C4-2B (cell line): ENCODE data around the gene TTLL6.

Experiments used
- H3K27ac ChIP-seq: fragments of 450-650 bp; 2 replicates; pipeline ENCODE4 v1.5.1; 2017
- ZFX ChIP-seq: fragments of 450-650 bp; IDR thresholded peaks from 2 replicates; pipeline ENCODE4 v1.6.1; 2017
- TF ChIP-seq, protein P1 (sequence below): fragments of 450-650 bp; conservative IDR thresholded peaks from 2 replicates; pipeline ENCODE4 v1.5.1; 2017; ENCODE audit warnings: mild to moderate bottlenecking

The TTLL6 gene

DNA sequence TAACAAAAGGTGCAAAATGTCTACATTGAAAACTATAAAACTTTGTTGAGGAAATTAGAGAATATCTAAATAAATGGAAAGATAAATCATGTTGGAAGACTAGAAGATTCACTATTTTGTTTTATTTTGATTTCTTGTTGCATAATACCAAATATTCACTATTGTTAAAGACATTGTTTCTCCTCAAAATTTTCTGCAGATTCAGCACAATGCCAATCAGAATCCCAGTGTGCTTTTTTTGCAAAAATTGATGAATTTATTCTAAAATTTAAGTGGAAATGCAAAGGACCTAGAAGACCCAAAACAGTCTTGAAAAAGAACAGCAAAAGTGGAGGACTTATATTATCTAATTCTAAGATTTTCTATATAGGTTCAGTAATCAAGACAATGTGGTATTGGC, 40.4 kb downstream of the TTLL6 start:
- TF ChIP-seq ZFX, result no peak
- TF ChIP-seq, protein P1, sequence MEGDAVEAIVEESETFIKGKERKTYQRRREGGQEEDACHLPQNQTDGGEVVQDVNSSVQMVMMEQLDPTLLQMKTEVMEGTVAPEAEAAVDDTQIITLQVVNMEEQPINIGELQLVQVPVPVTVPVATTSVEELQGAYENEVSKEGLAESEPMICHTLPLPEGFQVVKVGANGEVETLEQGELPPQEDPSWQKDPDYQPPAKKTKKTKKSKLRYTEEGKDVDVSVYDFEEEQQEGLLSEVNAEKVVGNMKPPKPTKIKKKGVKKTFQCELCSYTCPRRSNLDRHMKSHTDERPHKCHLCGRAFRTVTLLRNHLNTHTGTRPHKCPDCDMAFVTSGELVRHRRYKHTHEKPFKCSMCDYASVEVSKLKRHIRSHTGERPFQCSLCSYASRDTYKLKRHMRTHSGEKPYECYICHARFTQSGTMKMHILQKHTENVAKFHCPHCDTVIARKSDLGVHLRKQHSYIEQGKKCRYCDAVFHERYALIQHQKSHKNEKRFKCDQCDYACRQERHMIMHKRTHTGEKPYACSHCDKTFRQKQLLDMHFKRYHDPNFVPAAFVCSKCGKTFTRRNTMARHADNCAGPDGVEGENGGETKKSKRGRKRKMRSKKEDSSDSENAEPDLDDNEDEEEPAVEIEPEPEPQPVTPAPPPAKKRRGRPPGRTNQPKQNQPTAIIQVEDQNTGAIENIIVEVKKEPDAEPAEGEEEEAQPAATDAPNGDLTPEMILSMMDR, result no peak
- H3K27ac ChIP-seq, result no peak overlapping the region

DNA sequence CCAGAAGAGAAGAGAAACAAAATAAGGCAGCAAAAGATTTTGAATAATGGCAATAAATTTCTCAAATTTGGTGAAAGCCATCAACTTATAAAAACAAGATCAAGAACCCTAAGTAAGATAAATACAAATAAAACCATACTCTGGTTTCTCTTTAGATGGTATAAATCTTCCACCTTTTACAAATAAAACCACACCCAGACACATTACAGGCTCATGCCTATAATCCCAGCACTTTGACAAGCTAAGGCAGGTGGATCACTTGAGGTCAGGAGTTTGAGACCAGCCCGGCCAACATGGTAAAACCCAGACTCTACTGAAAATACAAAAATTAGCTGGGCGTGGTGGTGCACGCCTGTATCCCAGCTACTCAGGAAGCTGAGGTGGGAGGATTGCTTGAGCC, 43.8 kb downstream of the TTLL6 start:
- H3K27ac ChIP-seq, result no peak overlapping the region
- TF ChIP-seq, protein P1, result no peak
- no peak for TF ChIP-seq ZFX

DNA sequence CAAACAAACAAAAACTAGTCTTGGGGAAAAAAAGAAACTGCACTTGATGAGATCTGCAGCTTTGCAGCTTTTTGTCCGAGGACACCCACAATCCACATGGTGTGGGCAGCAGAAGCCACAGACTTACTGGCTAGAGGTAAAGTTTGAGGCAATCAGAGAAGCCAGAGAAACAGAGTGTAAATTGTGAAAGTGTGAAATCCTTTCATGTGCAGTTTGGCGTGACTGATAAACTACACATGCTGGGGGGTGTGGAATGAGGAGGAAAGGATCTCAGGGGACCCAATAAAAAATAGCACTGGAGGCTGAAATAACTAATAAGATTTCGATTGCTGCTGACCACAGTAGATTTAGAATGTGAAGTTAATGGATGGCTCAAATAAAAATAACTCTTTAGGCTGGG, 46.1 kb downstream of the TTLL6 start:
- TF ChIP-seq ZFX, result no peak
- TF ChIP-seq, protein P1, result no peak
- H3K27ac ChIP-seq, result no peak overlapping the region

DNA sequence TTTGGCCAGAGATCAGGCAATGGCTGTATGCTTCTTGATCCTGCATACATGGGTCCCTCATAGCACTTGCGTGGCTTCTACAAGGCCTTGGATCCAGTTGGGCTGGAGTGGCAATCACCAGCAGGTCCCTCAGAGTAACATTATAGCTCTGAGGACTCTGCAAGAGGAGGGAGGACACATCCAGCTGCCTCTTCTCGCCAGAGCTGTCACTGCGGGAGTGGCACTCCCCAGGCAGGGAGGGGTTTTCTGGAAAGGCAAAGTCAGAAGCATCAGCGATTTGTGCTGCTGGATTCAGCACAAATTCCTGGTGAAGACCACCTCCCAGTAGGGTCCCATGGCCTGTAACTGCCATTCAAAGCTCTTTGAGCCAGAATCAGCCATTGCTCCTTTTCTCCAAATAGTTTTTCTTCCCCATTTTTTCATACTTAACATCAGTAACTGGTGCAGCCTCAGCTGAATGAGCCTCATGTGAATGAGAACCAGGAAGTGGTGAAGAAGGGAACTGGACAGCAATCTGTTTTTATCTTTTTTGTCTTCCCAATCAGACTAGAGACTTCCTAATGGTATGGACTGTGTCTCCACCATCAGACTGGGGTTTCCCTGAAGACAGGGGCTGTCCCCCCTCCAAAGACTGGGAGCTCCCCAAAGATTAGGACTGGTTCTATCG, 47.9 kb downstream of the TTLL6 start:
- no peak overlapping the region for H3K27ac ChIP-seq
- no peak for TF ChIP-seq ZFX
- TF ChIP-seq, protein P1, result no peak

DNA sequence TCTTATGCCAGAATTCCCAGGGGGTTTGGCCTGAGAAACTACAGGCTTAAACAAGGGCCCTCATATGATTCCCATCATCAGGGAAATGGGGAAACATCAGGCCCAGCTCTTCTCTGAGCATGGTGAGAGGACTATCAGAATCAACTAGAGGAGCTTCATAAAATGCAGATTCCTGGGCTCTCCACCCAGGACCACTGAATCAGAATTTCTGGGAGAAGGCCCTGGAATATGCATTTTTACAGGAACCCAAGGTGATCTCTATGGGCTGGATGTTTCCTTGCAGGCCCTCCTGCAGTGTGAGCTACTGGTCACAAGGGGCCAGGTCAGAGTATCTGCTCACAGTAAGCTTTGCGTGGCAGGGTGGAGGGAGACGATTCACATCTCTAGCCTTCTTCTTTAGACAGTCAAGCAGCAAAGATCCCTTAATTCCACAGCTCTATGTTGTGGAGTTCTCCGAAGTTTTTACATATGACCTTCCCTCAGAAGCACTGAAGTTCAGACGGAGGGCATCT, 49.7 kb downstream of the TTLL6 start:
- TF ChIP-seq ZFX, result no peak
- TF ChIP-seq, protein P1, result no peak
- H3K27ac ChIP-seq, result no peak overlapping the region

DNA sequence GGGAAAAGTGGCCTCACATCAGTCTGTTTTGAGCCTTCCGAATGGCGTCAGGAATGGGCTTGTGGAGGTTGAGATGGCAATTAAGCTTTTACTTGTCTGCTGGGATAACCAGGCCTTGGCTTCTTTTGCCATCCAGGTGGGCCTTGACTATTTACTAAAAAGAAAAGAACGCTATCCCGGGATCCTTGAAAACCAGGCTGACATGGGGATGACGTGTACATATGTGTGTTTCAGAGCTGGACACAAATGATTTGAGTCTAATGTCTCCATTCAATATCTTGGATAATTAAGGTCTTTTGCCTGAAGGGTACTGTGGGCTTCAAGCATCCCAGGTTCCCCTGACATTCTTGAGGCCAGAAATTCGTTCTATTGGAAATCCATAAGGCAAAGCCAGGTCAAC, 55.9 kb downstream of the TTLL6 start:
- TF ChIP-seq, protein P1, result no peak
- no peak for TF ChIP-seq ZFX
- H3K27ac ChIP-seq, result peak overlapping the region; percentile 99

DNA sequence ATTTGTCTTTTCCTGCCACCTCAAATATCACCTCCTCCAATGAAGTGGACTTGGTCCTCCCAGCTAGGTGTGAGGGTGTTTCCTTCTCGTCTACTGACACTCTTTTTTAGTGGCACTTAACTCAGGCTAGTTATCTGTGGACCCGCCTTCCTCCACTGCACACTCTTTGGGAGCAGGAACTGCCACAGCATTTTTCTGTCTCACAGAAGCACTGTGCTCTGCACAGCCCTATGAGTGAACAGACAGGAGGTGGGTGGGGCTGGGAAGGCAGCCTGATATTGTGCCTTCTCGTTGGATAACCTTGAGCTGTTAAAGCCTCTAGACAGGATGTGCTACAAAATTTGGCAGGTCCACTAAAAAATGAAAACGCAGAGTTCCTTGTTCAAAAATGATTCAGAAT, 56.6 kb downstream of the TTLL6 start:
- H3K27ac ChIP-seq, result peak overlapping the region; percentile 99
- TF ChIP-seq, protein P1, result no peak
- TF ChIP-seq ZFX, result no peak
